ENCODE results near the gene ISLR2.
"Not testable (repeated sequence)": the region's sequence is repeated elsewhere in the genome, so short reads cannot be mapped to it uniquely, and the experiment has no call there.

The ISLR2 gene

DNA sequence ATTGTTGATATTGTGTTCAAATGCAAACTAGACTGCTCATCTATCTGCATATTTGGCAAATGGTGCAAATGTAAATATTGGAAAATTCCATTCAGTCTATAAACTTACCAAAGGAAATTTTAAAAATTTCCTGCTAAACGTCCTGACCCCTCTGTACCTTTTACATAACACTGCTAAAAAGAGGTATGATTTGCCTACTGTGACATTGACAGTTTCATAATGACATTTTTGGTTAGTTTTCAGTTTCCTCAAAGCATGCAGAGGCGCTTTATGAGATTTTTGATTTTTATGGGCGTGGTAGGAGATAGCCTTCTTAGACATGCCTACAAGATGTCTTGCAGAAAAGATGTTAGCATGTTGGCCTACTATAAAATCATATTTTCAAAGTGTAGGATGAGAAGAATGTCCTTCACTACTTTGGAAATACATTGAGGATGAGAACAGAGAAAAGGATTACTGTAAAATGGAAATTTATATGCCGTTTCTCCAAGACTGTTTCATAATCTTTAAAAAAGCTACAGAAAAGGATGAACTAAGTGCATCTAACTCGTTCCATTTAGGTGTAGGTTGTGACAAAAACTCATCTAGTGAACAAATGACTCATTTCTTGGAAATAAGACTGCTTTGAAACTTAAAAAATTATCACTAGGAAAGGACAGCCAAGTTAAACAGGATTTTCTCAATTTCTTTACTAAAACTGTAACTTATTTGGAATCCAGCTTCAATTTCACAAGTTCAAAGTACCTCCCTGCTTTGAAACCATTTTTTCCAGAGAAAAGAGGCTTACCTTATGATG lies 28.7 kb downstream of the ISLR2 start:
- no peak for DNase-seq

DNA sequence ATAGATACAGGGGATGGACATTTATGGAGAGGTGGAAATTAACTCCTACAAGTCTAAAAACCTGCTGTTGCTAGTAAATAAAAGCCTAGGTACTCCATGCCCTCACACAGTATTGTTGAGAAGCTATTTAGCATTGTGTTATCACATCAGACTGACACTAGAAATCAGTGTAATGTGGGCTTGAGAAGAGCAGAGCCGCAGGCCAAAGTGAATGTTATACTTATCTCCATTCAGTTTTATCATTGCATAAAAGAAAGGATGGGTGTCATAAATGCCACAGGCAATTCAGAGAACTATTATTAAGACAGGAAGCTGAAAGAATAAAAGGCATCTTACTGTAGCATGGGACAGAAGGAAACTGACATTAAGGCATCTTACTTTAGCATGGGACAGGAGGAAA lies 29.4 kb downstream of the ISLR2 start:
- no peak for DNase-seq

DNA sequence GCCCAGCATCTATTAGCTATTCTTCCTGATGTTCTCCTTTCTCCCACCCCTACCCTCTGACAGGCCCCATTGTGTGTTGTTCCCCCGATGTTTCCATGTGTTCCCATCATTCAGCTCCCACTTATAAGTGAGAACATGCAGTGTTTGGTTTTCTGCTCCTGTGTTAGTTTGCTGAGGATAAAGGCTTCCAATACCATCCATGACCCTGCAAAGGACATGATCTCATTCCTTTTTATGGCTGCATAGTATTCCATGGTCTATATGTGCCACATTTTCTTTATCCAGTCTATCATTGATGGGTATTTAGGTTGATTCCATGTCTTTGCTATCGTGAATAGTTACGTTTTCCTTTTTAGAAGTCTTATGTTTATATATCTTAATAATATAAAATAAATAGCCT lies 30.0 kb downstream of the ISLR2 start:
- DNase-seq = not testable (repeated sequence)

DNA sequence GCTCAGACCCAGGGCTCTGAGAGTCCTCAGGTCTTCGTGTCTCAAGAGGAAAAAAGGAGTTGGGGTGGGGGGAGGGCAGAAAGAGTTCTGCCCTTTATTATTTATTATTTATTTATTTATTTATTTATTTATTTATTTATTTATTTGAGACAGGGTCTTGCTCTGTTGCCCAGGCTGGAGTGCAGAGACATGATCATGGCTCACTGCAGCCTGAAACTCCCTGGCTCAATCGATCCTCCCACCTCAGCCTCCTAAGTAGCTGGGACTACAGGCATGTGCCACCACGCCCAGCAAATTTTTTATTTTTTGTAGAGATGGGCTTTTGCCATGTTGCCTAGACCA lies 31.8 kb downstream of the ISLR2 start:
- not testable (repeated sequence) for DNase-seq

DNA sequence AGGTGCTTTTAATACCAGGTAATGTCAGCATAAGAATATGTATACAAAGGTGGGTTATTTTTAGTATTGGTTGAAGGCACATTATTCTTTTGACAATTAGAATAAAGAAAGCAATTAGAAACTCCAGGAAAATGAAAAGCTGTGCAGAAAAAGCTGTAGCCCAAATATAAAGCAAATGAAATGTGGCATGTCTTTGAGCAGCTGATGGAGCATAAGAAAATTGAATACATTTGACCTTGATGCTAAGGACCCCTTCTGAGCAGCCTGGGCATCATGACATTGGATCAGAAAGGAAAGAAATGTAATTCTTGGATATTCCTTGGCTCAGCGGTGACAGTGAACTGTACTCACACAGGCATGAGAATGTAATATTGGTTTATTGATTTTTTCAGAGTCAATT lies 35.1 kb downstream of the ISLR2 start:
- no peak for DNase-seq

DNA sequence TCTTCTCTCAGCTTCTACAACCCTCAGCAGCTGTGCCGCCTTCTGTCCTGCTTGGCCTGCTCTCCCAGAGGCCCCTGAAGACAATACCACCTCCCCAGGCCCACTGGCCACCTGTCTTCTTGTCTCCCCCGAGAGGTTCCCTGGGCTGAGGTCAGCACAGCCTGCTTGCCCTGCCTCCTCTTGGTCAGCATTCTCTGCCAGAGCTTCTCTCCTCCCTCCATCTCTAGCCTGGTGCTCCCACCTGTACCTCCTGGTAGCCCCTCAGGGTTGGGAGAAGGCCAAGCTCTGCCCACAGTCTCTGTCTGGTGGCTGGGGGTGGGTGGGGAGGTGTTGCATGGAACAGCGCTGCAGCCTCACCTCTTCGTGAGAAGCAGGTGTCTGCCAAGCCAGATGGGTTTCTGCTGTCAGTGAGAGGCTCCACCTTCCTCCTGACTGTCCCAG lies 37.5 kb downstream of the ISLR2 start:
- no peak for DNase-seq

DNA sequence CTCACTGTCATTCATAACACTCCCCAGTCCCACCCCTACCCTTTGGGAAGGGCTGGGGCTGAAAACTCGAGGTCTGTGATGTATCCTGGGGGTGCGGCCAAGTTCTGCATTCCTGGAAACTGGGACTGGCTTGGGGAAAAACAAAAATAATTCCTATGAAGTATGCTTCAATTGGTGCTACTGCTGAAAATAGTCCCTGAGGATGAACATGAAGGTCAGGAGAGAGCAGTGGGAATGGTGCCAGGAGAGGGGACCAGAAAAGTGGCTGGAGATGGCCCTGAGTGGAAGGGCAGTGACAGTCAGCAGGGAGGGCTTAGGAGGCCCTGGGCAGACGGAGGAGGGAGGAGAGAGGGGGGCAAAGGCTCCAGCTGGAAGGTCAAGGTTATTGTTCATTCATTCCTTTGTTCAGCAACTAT lies 38.3 kb downstream of the ISLR2 start:
- DNase-seq = no peak

DNA sequence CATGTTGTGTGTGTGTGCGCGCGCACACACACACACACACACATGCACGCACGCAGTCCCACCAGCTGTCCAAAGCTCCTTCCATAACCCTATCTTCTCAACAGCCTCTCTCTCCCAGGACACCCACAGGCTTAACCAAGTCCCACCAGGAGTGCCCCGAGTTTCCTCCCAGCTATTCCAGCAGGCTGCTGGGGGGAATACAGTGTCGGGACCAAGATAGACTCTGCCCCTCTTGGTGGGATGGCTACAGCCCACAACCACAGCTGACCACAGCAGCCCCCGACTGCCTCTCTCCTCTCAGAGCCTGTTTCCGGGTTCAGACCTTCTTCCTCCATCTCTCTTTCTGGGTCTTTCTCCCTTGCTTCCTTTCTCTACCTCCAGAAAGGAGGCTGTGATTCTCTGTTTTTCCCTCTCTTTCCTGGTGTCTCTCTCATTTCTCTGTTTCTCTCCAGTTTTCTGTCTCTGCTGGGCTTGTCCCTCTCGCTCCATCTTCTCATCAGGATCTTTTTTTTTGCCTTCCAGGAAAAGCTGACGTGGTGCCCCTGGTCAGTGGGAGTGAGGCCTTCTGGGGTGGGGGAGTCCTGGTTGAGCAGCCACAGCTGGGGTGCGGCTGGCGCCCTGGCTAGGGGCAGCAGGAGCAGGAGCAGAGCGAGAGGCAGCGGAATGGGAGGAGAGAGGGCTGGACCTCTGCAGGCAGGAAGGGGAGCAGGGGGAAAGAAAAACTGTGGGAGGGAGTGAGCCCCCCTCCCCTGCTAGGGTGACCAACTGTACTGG lies 39.9 kb downstream of the ISLR2 start:
- DNase-seq = no peak

DNA sequence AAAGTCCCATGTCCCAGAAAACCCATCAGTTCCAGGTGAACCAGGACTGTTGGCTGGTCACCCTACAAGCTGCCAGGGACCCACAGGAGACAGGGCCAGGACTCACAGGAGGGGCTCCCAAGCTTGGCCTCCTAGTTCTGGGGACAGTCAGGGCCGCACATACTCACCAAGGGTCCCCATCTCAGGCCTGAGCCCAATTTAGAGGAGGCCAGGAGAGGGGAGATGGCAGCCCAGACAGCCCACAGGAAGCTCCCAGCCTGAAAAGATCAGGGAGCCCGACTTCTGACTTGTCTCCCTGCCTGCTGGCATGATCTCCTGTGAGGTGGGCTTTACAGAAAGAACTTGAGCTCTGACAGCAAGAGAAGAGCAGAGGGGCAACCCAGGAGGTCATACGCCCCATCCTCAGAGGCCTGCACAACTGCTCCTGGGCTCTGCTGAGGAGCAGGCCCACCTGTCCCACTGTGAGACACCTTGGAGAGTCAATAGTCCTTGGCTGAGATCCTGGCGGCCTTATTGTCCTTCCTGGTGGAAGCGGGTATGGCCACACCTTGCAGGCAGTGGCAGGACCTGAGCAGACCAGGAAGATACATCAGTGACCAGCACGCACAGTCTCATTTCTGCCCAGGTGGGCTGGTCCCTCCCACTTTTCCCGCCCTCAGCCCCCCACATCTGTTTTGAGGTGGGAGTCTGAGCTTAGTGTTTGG lies 40.6 kb downstream of the ISLR2 start:
- DNase-seq = no peak

DNA sequence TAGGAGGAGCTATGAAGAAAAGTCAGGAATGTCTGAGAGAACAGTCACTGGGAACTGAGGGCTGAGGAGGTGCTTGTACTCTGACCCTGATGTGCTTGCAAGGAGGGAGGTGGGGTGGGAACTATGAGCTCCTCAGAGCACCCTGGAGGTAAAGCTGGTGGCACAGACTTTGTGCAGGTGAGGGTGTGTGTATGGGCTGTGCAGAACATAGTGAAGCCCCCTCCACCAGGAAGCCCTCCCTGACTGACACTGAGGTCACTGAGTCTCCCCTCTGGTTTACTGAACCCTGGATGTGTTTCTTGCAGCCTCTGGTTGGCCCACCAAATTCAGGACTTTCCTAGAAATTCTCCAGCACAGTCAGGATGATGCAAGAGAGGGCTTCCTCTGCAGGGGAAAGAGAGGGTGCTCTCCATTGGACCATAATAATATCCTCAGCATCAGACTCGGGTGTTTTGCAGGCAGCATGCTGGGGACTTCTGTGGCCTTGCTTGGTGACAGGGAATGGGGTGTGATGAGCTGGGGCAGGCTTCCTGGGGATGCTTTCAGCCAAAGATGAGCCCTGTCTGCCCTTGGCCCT lies 41.7 kb downstream of the ISLR2 start:
- no peak for DNase-seq

DNA sequence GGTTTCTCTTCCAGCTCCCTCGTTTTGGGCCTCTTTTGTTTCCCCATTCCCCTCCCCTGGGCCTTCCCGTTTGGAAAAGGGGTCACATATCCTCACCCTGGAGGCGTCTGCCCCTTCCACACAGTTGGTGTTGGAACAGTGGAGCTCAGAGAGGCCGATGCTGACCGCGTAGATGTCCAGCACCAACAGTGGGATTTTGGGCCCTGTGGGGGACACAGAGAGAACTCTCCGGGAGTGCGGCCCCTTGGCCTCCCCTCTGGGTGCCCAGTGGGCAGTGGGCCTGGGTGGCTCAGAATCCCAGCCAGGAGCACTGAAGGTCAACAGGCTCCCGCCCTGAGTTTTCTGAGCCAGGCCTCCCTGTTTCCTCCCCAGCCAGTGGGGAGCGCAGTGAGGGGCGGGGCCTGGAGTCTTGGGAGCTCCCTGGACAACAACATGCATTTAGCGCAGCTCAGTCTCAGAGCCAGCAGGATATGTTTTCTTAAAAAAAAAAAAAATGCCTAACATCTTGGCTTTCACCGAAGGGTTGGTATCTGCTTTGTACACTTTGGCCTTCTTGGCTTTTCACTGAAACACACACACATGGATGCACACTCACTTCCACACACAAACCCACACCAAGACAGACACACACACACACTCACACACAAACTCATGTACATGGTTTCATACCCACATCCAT lies 42.5 kb downstream of the ISLR2 start:
- no peak for DNase-seq

DNA sequence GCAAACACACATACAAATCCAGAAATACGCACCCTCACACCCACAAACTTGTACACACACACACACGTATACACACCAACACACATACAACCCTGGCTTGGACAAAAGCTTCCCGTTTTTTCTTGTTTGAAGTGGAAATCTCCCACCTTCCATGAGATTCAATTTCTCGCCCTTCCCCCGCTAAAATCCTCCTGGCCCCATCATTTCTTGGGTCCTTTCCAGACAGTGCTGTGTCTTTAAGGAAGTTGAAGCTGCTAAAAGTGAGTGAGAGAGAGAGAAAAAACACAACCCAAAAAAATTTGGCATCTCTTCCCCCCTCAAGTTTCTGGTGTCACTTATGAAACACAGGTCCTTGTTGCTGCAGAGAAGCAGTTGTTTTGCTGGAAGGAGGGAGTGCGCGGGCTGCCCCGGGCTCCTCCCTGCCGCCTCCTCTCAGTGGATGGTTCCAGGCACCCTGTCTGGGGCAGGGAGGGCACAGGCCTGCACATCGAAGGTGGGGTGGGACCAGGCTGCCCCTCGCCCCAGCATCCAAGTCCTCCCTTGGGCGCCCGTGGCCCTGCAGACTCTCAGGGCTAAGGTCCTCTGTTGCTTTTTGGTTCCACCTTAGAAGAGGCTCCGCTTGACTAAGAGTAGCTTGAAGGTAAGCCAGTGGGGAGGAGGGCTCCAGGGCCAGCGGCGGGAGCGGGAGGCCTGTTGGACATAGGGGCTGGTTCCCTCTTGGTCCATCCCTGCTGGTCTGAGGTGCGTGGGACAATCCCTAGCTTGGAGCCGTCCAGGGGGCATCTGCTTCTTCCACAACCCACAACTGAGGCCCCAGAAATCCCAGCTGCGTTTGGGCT lies 43.2 kb downstream of the ISLR2 start, which contains the start of gene ISLR:
Gene ISLR (plus strand): TSS at position 331 of the 839 bp plus-strand sequence. CDS start 1,149 bp downstream, outside the sequence.
- no peak for DNase-seq

DNA sequence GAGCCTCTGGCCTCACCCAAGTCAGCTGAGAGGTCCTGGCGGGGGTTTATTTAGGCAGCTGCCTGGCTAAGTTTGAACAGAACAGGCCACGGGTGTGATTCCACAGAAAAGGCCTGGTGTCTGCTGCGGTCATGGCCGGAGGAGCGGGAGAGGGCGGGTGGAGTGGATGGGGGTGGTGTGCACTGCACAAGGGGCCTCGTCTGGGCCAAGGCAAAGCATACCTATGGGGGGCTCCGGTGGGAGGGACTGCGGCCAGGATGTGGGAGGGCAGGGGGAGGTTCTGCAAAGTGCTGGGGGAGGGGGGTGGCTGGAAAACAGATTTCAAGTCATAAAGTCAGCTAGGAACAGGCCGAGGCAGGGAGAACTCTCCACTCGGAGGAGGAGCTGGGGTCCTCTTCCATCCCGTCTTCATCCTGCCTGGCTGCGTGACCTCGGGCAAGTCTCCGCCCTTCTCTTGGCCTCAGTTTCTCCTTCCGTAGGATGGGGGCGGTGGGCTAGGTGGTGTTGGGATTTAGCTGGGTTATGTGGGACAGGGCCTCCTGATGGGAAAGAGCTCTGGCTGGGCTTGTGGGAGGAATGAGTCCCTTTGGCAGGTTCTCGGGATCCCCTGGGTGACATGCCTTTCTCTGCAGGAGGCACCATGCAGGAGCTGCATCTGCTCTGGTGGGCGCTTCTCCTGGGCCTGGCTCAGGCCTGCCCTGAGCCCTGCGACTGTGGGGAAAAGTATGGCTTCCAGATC lies 44.0 kb downstream of the ISLR2 start:
- DNase-seq = no peak

DNA sequence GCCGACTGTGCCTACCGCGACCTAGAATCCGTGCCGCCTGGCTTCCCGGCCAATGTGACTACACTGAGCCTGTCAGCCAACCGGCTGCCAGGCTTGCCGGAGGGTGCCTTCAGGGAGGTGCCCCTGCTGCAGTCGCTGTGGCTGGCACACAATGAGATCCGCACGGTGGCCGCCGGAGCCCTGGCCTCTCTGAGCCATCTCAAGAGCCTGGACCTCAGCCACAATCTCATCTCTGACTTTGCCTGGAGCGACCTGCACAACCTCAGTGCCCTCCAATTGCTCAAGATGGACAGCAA lies 44.5 kb downstream of the ISLR2 start:
- DNase-seq = no peak

DNA sequence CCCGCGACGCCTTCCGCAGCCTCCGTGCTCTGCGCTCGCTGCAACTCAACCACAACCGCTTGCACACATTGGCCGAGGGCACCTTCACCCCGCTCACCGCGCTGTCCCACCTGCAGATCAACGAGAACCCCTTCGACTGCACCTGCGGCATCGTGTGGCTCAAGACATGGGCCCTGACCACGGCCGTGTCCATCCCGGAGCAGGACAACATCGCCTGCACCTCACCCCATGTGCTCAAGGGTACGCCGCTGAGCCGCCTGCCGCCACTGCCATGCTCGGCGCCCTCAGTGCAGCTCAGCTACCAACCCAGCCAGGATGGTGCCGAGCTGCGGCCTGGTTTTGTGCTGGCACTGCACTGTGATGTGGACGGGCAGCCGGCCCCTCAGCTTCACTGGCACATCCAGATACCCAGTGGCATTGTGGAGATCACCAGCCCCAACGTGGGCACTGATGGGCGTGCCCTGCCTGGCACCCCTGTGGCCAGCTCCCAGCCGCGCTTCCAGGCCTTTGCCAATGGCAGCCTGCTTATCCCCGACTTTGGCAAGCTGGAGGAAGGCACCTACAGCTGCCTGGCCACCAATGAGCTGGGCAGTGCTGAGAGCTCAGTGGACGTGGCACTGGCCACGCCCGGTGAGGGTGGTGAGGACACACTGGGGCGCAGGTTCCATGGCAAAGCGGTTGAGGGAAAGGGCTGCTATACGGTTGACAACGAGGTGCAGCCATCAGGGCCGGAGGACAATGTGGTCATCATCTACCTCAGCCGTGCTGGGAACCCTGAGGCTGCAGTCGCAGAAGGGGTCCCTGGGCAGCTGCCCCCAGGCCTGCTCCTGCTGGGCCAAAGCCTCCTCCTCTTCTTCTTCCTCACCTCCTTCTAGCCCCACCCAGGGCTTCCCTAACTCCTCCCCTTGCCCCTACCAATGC lies 45.1 kb downstream of the ISLR2 start:
- DNase-seq = no peak

DNA sequence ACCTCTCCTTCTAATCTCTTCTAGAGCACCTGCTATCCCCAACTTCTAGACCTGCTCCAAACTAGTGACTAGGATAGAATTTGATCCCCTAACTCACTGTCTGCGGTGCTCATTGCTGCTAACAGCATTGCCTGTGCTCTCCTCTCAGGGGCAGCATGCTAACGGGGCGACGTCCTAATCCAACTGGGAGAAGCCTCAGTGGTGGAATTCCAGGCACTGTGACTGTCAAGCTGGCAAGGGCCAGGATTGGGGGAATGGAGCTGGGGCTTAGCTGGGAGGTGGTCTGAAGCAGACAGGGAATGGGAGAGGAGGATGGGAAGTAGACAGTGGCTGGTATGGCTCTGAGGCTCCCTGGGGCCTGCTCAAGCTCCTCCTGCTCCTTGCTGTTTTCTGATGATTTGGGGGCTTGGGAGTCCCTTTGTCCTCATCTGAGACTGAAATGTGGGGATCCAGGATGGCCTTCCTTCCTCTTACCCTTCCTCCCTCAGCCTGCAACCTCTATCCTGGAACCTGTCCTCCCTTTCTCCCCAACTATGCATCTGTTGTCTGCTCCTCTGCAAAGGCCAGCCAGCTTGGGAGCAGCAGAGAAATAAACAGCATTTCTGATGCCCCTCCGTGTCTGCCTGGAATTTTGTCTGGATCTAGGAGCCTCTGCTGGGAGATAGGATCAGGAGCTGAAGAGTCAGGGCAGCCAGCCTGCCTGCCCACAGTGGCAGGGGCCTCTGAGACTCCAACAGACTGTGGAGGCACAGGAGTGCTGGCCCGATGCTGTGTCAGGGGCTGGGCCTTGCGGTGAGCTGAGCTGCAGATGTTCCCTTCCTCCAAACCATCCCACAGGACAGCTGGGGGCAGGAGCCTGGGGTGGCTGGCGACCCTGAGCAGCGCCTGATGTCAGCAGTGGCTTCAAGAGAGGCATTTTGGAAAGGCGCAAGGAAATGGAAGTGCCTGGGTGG lies 46.2 kb downstream of the ISLR2 start:
- no peak for DNase-seq

DNA sequence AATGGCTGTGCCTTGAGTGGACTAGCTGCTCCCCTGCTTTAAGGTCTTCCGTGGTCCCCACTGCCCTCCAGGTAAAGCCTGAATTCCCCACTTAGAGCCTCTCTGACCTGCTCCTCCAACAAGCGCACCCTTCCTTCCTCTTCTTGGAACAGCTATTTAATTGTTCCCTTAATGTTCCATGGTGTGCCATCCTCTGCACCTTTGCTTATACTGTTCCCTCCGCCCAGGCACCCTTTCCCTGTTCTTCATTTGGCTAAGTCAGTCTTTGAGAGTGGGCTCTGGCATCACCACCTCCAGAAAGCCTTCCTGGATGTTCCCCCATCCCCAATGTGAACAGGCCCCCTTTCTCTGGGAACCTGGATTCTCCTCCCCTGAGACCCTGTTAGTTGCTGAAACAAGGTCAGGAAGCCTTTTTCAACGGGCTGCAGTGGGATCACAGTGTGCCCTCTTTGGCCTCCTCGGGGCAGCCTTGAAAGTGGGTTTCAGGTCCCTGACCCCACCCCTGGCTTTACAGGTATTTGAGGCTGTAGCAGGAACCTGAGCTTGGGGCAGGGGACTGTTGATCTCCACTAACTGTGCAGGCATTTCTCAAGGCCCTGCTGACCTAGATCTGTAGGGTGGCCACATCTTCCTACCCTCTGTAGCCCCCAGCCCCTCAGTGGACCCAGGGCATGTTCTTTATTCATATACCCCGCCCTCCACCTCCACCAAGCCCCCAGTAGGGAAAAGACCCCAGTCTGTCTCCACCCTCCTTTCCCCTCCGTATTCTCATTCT lies 48.1 kb downstream of the ISLR2 start:
- DNase-seq = no peak
